Tongue (tissue), 2 donors: ENCODE measurements around the gene ABI2. TPM values are rescaled to one million over a fixed set of nuclear protein-coding genes. Genes with fewer than 3 reads are reported as not detected.
"Not testable (repeated sequence)": the region's sequence is repeated elsewhere in the genome, so short reads cannot be mapped to it uniquely, and the experiment has no call there.

Source experiments
- DNase-seq: peaks from one replicate; pipeline ENCODE4 v3.0.0-alpha.2; 2015
- total RNA-seq: library from RNA; depleted of rRNA; stranded (reverse); fragments of >200 nt; gene quantifications from one replicate; pipeline ENCODE4 v1.2.3, GENCODE V29; 2014

ABI2 gene
- total RNA-seq, 1 donor from 2014 or later = 46.6 TPM

DNA sequence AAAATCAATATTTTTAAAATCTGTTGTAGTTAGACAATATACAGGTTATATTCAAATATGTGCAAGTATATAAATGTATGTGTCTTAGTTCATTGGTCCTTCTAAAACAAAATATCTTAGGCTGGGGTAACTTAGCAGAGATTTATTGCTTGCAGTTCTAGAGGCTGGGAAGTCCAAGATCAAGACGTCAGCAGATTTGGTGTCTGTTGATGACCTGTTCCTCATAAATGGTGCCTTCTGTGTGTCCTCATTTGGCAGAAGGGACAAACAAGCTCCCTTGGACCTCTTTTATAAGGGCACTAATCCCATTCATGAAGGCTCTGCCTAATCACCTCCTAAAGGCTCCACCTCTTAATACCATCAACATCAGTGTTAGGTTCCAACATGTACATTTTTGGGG, 31.3 kb downstream of the ABI2 start:
- DNase-seq = no peak

DNA sequence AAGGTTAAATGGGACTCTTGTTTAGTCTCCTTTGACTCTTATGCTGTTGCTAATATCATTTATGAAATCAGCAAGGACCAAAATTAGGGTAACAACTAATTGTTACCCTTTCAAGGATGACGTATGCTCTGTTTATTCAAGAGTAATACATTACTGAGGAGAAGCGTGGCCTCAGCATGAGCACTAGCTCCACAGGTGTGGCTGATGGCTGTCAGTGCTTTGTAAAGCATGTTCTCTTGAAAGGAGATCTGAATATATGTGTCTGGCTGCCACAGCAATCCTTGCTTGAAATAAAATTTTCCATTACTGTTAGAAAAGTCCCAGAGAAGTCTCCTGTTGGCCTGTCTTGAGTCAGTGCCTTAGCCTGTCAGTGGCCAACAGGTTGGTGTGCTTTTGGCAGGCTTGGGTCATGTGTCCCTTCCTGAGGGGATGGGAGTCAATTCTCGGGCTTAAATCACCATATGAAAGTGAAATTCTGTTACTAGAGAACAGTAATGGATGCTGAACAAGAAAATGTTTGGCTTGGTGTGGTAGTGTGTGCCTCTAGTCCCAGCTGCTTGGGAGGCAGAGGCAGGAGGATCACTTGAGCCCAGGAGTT, 32.7 kb downstream of the ABI2 start:
- DNase-seq = peak; percentile 16

DNA sequence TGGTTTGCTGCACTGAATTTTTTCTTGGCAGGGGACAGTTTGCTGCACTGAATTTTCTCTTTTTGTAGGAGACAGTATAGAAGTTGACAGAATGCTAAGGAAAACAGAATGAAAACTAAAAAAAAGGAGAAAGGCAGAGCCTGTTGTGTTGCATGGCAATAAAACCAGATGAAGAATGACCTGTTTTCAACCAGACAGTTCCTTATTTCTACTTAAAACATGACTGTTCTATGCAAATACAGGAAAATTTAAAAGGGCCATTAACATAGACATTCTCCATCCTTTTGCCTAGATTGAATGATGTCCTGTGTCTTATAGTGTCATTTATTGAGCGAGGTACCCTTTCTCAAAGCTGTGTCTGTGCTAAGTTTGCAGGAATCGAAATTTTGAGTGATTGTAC, 33.3 kb downstream of the ABI2 start:
- no peak for DNase-seq

DNA sequence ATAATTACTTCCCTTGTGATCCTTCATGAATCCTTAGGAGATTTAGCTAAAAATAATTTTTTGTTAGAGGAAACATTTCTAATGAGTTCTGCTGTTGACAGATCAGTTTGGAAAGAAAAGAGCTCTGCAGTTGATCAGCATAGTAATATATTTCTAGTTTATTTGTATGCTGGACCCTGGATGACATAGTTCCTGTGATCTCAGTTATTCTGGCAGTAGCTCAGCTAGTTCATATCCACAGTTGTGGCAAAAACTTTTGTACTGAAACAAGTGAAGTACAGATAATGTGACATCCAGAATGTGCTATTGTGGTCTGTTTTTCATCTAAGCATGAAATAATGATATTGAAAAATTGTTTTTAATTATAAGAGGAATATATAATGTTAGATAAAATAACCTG, 33.7 kb downstream of the ABI2 start:
- peak; percentile 8 for DNase-seq

- DNase-seq = no peak
Measured at GRCh38 chr2:203366639-203367466, 38.7 kb downstream of the ABI2 start.

- not testable (repeated sequence) for DNase-seq
Measured at GRCh38 chr2:203372706-203373105, 44.5 kb downstream of the ABI2 start.

DNA sequence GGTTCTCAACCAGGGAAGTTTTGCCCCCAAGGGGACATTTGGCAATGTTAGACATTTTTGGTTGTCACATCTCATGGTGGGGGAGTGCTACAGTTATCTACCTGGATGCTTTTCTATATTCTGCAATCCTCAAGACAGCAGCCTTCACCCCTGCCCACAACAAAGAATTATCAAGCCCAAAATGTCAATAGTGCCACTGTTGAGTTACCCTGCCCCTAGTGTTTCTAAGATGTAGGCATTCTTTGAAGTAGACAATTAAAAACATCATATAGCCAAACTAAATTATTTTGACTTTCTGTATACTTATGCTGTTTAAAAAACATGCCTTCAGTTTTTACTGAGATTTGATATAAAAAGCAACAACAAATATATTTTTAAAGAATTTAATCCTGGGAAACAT, 48.0 kb downstream of the ABI2 start:
- DNase-seq = no peak

- DNase-seq = no peak
Measured at GRCh38 chr2:203379156-203379555, 51.0 kb downstream of the ABI2 start.

DNA sequence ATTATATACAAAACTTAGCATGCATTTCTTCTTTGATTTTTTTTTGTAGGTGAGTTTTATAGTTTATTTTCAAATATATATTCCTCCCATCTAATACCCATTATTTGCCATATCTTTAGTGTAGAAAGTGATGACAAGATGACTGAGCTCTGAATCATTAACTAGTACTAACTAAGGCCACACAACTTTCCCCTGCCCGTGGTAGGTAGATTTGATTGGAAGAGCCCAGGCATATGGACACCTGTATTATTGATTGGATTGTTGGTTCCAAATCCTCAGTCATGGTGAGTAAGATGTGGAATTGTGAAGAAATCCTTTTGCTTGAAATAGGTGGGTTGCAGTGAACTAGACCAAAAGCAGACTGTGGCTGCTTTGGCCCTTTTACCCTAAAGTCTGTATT, 54.8 kb downstream of the ABI2 start:
- DNase-seq = no peak

GRCh38 chr2:203388153-203388552, 60.0 kb downstream of the ABI2 start:
- DNase-seq = not testable (repeated sequence)

- DNase-seq = no peak
Measured at GRCh38 chr2:203394519-203395227, 66.5 kb downstream of the ABI2 start.

DNA sequence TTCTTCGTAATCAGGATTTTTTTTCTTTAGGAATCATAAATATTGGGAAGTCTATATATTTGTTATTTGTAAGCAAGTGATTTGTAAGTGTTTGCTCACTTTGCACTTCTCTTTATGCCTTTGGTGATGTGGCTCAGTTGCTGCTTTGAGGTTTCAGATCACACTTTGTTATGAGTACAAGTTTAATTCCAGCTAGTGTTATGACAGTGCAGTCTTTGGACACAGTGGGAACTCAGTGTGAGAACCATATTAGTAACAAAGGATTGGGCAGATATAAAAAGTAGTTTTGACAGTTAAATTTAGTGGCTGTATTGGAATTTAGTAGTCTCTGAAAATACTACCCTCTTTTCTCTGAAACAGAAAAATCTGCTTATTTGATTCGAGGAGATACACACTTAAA, 67.7 kb downstream of the ABI2 start:
- no peak for DNase-seq

- no peak for DNase-seq
Measured at GRCh38 chr2:203396667-203397066, 68.5 kb downstream of the ABI2 start.

- no peak for DNase-seq
Measured at GRCh38 chr2:203399031-203399430, 70.8 kb downstream of the ABI2 start.

DNA sequence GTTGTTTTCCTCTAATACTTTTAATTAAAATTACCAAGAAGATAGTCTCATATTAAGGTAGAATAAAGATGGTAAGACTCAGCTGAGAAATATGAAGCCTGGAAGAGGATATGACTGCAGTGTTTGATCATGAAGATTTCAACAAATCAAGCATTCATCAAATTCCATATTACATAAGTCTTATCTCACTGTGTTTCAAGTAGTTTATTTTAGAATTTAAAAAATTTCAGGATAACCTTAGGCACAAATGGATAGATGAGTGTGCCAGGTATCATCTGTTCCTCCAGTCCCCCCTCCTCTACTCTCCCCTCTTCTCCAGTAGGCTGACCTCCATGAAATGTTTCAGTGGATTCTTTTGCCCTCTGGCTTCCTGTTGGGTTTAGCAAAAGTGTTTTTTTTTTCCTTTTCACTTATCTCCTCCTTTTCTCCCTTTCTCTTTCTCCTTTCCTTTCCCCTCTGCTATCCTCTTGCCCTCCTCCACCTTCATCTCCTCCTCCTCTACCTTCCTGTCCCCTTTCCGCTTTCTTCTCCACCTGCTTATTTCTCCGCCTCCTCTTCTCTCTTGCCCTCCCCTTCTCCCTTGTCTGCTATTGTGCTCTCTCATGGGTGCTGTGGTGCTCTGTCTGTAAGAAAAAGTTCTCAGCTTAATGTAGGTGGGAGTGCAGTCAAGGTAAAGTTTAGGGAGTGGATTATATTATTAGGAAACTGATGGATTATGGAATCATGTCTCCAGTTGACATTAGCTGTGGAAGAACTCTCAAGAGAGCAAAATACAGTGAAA, 72.8 kb downstream of the ABI2 start:
- DNase-seq = no peak

DNA sequence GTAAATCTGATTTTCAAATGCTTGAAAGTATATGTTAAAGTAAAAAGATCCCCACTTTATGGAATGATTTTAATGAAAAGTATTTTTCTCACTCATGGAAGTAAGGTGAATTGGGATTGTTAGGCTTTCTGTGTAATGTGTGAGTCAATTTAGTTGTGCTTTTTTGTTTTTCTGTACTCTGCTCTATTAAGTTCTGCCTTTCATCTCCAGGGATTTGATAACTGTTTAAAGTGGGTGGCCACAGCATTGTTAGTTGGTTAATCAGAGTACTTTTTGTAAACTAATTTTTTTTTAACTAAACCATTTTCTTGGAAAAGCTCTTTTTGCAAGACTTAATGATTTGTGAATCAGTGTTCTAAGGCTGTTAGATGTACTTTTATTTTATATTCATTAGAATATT, 76.8 kb downstream of the ABI2 start:
- DNase-seq = no peak

DNA sequence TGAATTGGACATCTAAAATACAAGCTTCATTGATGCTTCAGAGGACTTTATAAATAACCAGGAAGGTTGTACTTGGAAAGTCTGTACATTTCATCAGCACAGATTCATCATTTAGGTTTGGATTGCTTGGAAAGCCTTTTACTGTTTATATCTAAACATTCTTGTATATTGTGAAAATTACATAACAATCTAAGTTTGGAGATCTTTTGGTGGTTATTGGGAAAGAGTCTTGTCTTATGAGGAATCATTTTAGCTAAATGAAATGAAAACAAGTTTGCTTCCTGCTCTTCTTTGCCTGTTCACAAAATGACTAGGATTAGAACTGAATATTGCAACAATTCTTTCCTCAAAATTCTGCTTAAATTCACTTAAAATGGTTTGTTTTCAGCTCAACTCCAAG, 79.3 kb downstream of the ABI2 start:
- DNase-seq = no peak

DNA sequence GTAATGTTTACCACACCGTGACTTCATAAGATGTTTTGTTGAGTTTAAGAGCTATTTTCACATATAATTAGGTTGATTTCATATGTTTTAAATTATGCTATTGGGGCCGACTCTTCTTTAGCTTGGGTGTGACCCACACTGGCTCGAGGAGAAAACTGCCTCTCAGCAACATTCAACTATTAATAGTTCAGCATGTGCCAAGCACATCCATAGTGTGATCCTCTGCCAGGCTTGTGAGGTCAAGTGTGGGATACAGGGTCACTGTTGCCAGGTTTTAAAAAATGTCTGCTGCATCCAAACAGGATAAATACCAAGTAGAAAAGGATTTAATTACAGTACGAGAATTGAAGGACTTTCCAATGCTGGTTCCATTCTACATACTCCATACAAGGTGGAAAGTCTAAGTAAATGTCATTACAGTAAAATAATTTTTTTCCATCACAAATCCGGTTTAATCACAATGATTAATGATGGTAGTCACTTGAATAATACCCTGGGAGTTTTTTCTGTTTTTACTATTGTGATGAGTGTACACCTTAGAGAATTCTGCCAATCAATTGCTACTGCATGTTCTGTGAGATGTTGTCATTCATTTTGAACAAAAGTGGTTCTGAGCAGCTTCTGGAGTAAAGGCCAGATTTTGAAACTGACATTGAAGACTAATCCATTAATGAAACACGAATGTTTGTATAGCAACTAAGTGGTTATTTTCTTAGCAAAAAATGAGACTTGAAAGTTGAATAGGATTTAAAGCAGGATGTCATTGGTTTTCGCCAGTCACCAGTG, 84.5 kb downstream of the ABI2 start:
- DNase-seq = peak; percentile 38

DNA sequence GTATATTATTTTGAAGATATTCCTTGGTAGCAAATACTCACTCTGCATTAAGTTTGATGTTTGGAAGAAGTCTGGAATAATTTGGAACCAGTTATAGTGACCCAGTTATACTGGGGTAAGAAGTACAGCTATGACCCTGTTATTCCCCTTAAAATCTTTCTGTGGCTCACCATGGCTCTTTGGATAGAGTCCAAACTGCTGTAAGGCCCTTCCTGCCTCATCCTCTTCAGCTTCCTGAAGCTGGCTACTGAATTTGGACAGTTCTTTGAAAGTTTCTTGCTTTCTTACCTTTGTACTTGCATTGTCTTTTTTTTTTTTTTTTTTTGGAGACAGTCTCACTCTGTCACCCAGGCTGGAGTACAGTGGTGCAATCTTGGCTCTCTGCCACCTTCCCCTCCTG, 85.6 kb downstream of the ABI2 start:
- no peak for DNase-seq

GRCh38 chr2:203418271-203418670, 90.1 kb downstream of the ABI2 start:
- no peak for DNase-seq

GRCh38 chr2:203427061-203427460, 98.9 kb downstream of the ABI2 start:
- no peak for DNase-seq

GRCh38 chr2:203429643-203430042, 101.4 kb downstream of the ABI2 start:
- DNase-seq = not testable (repeated sequence)
